NOMO-1 treated with DMSO at 0.1 percent for 48 hours (cell line): ENCODE measurements around the gene ZFAND2B.

Source experiments
- DNase-seq: peaks from one replicate; lab custom pipeline; 2025; ENCODE audit not compliant: unreplicated experiment; lab: John Stamatoyannopoulos, UW

Gene ZFAND2B

GRCh38 chr2:219206328-219207133 lies at the start of gene ZFAND2B:
ZFAND2B (plus strand) TSS chr2:219206782; CDS start chr2:219206988, 206 bp downstream.
- peak; percentile 94 for DNase-seq

DNA sequence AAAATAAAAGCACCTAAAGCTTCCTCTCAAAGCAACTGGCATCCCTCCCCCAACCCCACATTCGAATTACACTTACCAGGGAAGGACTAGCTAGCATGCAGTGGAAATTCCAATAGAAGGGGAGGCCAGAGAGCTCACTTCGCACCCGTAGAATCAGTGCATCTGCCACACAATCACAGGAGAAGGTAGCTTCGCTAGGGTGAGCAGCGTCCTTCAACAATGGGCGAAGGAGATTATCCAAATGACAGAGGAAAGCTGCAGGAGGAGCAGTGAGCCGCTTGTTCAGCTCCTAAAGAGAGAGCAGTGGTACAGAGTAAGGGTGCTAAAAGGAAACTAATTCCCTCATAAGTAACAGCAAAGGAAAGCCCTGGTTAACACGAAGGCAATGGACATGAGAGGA lies 49.2 kb upstream of the ZFAND2B start:
- DNase-seq: no peak

DNA sequence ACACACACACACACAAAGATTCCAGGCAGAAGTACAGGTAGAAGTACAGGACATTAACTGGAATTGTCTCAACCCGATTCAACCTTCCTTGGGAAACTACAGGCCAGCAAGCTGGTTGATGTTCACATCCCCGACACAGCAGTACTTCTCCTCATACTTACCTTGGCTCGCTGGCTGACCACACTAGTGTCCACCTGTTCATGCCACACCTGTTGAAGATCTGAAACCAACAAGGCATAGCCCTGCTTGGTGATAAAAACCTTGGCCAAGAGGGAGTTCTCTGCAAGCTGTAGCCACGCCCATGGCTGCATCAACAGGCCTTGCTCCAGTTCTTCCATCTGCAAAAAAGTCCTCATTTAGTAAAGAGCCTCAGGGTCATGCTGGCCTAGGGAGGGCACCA lies 48.6 kb upstream of the ZFAND2B start:
- no peak for DNase-seq

DNA sequence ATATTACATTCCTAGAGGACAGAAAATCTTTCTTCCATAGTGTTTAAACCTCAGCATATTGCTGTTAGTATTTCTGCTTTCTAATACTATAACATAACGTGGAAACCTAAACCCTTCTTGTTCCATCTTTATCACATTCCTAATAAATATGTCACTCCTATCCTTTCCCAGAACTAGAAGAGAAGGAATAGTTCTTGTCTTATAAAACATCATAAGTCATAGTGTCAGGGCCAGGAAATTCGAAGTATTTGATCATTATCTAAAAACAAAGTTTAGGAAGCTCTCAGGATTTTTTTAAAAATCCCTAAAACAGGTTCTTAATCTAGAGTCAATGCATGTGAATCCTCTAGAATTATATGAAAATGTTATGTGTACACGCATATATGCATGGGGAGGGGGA lies 48.0 kb upstream of the ZFAND2B start:
- no peak for DNase-seq

DNA sequence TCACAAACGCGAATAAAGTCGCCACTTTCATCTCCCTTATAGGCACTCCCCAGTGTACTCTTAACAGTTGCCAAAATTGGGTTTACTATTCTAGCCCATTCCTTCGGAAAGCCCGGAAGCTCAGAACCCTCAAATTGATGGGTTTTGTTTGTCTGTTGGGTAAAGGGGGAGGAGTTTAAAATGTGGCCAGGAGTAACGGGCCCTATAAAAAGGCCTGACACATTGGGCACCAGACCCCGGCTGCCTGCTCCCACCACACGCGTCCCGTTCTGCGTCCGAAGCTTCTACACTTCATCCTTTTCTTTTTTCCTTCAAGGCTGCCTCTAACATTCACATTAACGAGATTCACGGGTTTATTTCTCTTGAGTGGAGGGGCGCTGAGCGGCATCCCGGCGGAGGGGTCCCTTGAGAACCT lies 46.8 kb upstream of the ZFAND2B start:
- no peak for DNase-seq

DNA sequence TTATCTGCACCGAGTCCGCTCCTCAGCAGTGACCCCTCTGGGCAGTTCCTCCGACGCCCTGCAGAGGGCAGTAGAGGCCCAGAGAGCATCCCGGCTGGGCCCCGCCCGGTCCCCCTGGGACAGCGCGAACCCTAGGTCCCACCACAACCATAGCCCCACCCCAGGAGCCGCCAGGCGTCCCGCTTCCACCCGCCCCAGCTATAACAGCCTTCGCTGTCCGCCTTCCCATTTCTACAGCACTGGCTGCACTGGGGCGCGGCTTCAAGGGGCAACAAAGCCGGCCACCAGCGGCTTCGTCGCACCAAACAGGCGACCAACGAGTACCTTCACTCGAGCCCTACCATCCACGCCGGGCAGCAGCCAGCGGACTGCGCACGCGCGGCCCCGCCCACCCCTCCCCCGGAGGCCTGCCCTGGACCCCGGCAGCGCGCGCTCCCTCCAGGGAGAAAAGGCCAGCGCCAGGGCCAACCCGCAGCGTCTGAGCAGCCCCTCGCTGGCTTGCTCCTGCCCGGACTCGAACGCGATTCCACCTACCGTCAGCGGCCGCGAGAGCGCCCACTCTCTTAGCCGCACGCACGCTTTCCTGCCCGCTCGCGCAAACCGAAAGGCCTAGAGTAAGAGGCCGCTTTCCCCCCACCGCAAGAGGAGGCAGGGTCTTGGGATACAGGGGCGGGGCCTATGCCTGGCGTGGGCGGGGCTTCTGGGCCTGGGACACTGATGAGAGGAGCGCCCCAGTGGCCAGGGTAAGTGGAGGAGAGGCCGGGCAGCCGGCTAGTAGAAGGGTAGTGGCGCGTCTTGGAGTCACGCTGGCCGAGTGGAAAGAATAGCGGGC lies 46.2 kb upstream of the ZFAND2B start, which contains the start of gene NHEJ1:
NHEJ1 (minus strand) TSS at position 630 of the 832 bp plus-strand sequence. CDS start 2,453 bp downstream, outside the sequence.
- DNase-seq: peak; percentile 82

GRCh38 chr2:219161097-219161496 lies 45.5 kb upstream of the ZFAND2B start:
- no peak for DNase-seq

DNA sequence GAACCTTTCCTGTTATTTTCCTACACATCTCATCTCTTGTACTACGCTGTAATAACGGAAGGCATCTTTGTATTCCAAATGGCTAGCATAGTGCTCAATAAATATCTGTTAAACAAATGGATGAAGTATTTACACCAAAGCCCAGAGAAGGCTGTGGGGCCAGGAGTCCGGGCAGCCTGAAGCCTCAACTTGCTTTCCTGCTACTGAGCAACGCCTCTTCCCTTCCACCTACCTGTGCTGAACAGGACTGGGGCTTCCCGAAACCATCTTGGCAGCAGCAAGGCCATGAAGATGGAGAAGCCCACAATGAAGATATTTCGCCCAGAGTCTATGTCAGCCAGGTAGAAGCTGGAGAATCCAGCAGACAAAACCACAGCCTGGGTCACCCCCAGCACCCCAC lies 43.4 kb upstream of the ZFAND2B start:
- DNase-seq: no peak

DNA sequence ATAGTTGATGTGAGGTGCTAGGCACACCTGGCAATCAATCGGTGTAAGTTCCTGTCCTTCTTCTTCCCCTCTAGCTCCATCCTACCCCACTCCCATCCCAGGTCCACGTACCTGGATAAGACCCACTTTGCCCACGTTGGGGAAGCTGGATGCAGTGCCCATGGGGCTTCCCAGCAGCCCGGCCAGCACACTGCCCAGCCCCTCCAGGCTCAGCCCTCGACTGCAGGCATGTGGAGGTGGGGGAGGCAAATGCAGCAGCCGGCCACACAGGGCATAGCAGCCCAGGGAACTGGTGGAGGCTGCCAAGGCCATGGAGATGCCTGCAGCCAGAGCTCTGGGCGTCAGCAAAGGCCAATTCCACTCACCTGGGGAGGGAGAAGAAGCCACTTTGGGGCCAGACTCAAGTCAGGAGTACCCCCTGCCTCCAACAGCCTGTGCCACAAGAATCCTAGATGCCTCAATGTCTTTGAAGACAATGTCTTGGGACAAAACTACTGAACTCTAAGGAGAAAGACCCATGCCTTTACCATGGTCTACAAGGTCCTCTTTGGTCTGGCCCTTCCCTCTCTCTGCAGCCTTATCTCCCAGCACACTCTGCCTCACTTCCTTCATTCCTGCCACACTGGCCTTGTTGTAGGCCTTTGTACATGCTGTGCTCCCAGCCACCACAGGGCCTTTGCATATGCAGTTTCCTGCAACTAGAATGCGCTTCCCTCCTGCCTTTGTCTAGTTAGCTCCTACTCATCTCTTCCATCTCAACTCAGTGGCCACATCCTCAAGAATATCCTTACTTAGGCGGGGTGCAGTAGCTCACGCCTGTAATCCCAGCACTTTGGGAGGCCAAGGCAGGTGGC lies 41.3 kb upstream of the ZFAND2B start:
- no peak for DNase-seq

DNA sequence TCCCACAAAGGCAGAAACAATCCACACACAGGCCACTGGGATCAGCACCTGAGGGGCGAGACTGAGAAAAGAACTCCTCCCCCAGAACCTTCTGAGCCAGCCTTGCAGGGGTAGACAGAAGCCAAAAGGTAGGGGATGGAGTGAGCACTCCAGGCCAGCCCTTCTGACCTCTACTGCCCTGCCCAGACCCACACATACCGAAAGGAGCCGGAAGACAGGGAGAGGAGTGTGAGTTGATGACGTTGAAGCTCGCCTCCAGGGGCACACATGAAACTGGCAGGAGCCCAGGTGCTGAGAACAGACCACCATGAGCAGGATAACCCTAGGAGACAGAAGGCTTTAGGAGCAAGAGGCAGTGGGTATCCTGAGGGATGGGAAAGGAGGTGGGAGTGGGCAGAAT lies 38.6 kb upstream of the ZFAND2B start:
- DNase-seq: no peak

DNA sequence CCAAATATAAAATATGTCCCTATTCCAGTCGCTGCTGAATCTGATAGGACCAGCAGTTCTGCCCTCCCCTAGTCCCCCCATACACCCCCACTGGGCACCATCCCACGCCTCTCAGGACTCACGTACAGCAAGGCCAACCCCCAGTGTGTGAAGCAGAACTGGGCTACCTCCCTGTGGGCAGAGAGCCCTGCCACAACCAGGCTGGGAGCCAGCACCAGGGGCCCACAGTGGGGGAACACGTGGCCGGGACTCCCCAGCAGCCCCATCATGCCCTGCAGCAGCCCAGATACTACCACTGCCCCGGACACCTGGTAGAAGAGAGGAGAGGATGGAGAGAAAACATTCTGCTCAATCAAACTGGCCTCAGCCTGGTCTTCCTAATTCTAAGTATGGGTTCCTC lies 38.1 kb upstream of the ZFAND2B start:
- DNase-seq: no peak

DNA sequence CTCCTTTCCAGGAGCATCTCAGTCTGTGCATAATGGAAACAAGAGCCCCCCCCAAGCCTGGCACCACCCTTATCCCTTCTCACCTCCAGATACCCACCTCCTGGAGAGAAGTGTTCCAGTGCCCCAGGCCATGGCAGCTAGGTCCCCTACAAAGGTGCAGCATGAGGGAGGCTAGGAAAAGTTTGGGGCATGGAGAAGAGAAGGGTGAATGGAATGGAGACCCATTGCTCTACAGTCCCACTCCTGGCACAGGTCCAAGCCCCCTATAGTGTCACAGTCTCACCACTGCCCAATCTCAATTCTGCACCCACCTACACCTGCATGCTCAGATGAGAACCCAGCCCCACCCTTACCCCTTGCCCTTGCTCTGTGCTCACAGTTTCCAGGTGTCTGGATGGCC lies 37.6 kb upstream of the ZFAND2B start:
- no peak for DNase-seq

DNA sequence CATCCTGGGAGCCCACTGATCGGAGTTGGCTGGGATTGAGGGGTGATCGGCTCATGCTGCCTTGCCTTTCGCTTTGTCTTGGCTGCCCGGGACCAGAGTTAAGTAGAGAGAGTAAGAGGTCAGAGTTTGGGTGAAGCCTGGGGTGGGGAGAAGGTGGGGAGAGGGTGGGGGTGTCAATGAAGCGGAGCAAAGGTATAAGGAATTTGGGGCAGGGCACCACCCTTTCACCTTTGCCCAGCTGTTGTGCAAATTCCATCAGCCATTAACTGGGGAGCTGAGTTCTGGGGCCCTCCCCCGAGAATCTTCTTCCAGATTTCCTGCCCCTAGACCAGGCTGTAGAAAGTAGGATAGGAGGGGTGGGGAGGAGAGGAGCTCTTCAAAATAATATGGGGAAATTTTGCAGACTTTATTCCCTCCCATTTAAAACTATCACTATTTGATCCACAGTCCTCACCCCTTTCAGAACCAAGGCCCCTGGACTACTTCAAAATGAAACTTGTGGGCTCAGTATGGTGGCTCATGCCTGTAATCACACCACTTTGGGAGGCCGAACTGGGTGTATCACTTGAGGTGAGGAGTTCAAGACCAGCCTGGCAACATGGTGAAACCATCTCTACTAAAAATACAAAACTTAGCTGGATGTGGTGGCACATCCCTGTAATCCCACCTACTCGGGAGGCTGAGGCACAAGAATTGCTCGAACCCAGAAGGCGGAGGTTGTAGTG lies 36.5 kb upstream of the ZFAND2B start, which contains the start of gene SLC23A3:
SLC23A3 (minus strand) TSS at position 100 of the 725 bp plus-strand sequence; CDS start at position 55, 45 bp downstream.
- DNase-seq: no peak

DNA sequence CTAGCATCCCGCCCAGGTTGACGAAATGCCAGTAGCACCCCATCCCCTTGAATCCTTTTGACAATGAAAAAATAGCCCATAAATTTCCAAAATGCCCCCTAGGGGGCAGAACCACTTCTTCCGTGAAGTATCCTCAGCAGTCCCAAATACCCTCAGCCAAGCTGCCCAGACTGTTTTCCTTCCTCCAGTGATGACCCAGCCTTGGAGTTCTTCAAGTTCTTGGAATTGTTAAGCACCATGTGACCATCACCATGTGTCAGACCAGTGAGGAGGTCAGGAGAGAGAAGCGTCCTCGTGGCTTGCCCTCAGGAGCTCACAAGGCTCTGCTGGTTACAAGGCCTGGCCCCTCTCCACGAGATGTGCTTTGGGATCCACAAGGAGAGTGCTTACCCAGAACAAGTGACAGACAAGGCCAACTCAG lies 35.3 kb upstream of the ZFAND2B start:
- no peak for DNase-seq

DNA sequence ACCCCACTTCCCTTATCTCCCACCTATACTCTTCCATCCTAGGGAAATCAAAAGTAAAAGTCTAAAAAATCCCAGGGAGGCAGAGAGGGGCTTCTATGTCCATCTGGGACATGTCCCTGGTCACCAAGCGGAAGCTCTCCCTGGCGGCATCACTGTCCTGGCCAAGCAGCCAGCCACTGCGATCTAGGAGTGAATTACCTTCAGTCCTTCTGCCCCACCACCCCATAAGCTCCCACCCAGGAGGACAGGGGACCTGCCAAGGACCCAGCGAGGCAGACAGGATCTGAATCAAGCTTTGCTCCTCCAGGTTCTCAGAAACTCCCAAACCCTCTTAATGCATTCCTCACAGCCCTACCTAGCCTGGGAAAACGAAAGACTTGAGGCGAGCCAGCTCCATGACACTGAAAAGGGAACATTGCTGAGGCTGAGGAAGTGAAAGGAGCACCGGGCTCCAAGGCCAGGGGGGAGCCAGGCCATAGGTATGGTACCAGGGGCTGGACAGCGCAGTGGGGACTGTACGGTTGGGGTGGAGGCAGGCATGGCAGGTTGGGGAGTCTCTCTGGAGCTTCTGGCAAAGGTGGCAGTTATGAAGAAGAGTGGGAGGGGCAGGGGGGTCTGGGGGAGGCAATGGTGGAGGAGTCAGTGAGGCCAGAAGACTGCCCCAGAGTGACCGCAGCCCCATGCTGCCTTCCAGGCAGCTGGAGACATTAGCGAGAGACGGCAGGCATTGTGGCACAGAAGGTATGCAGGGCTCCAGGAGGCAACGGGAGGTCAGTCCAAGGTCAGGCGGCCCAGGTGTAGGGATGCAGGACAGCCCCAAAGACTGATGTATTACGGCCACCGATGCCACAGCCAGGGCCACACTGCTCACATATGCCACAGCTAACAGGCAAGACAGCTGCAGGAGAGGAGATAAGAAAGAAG lies 34.1 kb upstream of the ZFAND2B start:
- no peak for DNase-seq

DNA sequence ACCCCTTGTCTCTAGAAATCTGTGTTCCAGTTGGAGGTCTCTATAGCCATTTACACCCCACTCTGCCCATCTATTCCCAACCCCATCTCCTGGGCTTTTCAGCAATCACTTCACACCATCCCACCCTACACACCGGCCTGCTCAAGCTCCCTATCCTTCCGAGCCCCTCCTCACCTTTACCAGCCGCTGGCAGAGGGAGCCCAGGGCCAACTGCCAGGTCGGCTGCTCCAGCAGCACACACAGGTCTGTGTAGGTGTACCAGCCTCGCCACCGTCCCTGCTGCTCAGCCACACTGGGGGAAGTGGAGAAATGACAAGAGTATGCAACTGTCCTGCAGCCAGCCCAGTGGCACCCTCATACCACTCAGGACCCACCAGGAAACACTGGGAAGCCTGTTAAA lies 33.4 kb upstream of the ZFAND2B start:
- no peak for DNase-seq

DNA sequence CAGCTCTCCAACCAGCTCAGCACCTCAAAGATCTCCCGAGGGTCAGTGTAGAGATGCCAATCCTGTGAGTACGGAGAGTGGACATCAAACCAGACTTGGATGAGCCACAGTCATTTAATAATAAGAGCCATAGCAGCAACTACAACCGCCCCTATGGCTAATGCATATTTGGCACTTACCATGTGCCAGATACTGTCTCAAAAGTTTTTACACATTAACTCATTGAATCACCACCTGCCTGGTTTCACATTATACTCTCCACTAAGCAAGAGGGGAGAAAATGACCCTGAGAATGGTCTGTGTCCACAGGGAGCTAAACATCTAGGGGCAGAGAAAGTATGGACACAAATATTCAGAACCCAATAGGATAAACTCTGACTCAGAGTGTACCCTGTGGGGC lies 32.4 kb upstream of the ZFAND2B start:
- no peak for DNase-seq

- DNase-seq: no peak
These were observed 31.8 kb upstream of the ZFAND2B start for GRCh38 chr2:219174801-219175200.

DNA sequence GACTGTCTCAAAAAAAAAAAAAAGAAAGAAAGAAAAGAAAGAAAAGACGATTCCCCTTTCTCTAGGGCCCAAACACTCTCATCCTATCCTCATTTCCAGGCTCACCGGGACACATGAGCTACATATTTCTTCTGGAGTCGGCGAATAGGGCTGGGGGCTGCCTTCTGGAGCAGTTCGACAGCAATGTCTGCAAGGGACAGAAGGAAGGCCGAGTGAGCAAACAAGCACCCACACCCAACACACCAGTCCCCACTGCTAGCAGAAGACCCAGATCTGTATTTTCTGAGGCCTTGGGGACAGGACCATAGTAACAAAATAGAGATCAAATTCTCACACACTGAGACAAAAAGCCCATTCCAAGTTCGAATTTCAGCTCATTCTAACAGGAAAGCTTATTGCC lies 31.1 kb upstream of the ZFAND2B start:
- no peak for DNase-seq
